Nephron (organoid): ENCODE measurements around the gene CHIC2.

Experiments
- H3K27ac Mint-ChIP-seq, 3 experiments: 2 replicates each; pipeline ENCODE4 v1.8.0; 2020; ENCODE audit warnings: mixed read lengths in 3 of 3, mild to moderate bottlenecking in 2 of 3, moderate library complexity in 1 of 3
- H3K27me3 Mint-ChIP-seq: 2 replicates; pipeline ENCODE4 v1.8.0; 2021; ENCODE audit warnings: low read depth, mild to moderate bottlenecking, moderate library complexity, mixed read lengths
- H3K36me3 Mint-ChIP-seq: 2 replicates; pipeline ENCODE4 v1.8.0; 2020; ENCODE audit warnings: low read depth, mixed read lengths
- H3K4me1 Mint-ChIP-seq: 2 replicates; pipeline ENCODE4 v1.8.0; 2020; ENCODE audit warnings: mixed read lengths
- H3K4me3 Mint-ChIP-seq, 3 experiments: 2 replicates each; pipeline ENCODE4 v1.8.0; 2020; ENCODE audit warnings: mild to moderate bottlenecking in 3 of 3, mixed read lengths in 3 of 3, moderate library complexity in 2 of 3
- H3K9me3 Mint-ChIP-seq: 2 replicates; pipeline ENCODE4 v1.8.0; 2020; ENCODE audit warnings: mixed read lengths
- TF ChIP-seq, protein P1 (sequence below), 3 experiments: fragments of 200-600 bp; sonication (generic); IDR thresholded peaks; one replicate each; pipeline ENCODE4 v1.5.0; 2021; ENCODE audit warnings: antibody characterized with exemption in 3 of 3; ENCODE audit not compliant: unreplicated experiment in 3 of 3

The CHIC2 gene

DNA sequence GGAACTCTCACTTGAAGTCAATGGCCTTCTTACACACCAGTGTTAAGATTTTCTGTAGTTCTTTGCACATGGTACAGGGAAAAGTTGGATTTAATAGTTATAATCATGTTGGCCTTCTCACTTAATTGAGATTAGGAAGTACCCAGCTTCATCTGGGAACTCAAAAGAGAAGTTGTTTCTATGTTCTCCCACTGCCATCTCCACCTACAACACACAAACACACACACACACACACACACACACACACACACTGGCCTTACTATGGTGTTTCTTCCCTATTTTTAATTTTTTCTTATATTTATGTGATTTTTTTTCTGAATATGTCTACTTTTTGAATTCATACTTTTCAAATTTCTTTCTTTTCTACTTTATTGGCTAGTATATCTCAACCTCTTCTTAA is 10.0 kb upstream of the CHIC2 start:
- TF ChIP-seq, protein P1, sequence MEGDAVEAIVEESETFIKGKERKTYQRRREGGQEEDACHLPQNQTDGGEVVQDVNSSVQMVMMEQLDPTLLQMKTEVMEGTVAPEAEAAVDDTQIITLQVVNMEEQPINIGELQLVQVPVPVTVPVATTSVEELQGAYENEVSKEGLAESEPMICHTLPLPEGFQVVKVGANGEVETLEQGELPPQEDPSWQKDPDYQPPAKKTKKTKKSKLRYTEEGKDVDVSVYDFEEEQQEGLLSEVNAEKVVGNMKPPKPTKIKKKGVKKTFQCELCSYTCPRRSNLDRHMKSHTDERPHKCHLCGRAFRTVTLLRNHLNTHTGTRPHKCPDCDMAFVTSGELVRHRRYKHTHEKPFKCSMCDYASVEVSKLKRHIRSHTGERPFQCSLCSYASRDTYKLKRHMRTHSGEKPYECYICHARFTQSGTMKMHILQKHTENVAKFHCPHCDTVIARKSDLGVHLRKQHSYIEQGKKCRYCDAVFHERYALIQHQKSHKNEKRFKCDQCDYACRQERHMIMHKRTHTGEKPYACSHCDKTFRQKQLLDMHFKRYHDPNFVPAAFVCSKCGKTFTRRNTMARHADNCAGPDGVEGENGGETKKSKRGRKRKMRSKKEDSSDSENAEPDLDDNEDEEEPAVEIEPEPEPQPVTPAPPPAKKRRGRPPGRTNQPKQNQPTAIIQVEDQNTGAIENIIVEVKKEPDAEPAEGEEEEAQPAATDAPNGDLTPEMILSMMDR (IDR thresholded peaks at IDR 0.05; ENCODE audit: unreplicated experiment in 3 of 3): no peak
- no peak overlapping the region for H3K4me3 Mint-ChIP-seq
- H3K27me3 Mint-ChIP-seq: no peaks in the 10 kb centered on the region
- H3K4me1 Mint-ChIP-seq: no peaks in the 10 kb centered on the region
- no peak overlapping the region for H3K27ac Mint-ChIP-seq
- H3K9me3 Mint-ChIP-seq: peaks cover 3% of the 10 kb centered on the region
- H3K36me3 Mint-ChIP-seq: no peaks in the 10 kb centered on the region

DNA sequence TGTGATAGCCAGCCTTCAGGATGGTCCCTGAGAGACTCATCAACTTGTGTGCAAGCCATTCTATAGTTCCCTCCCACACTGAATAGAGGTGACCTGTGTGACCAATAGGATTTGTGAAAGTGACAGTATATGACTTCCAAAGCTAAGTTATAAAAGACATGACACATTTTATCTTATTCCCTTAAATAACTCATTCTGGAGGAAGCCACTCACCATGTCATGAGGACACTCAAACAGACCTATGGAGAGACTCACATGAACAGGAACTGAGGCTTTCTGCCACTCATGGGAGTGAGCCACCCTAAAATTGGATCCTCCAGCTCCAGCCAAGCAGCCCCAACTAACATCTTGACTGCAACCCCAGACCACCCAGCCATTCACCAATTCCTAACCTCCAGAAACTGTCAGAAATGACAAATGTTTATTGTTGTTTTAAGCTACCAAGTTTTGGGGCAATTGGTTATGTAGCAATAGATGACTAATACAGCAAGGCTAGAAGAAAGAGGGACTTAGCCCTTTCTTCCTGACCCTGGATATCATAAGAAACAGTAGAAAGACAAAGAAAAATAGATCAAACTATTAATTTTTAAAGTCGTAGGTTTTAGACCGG is 9.0 kb upstream of the CHIC2 start:
- no peak overlapping the region for H3K27ac Mint-ChIP-seq
- no peaks in the 10 kb centered on the region for H3K27me3 Mint-ChIP-seq
- H3K4me3 Mint-ChIP-seq: no peak overlapping the region
- H3K36me3 Mint-ChIP-seq: no peaks in the 10 kb centered on the region
- TF ChIP-seq, protein P1 (IDR thresholded peaks at IDR 0.05; ENCODE audit: unreplicated experiment in 3 of 3): no peak
- H3K9me3 Mint-ChIP-seq: peaks cover 3% of the 10 kb centered on the region
- no peaks in the 10 kb centered on the region for H3K4me1 Mint-ChIP-seq

DNA sequence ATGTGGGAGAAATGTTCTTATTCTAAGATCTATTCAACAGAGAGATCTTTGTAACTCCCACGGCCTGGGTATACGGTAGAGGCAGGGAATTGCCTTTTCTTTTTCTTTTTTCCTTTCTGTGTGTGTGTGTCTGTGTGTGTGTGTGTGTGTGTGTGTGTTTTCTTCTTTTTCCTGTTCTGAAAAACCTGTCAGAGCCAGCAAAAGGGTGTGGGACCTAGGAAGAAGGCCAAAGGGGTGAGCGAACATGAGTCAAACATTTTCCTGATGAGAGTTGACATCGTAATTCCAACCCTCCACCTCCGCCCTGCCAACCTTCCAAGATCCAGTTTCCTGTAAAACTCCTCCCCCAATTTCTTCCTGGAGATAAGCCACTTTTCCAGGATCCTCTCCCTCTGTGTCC is 2.8 kb upstream of the CHIC2 start:
- Mint-ChIP-seq H3K27ac (peak overlapping the region in 2 of 3 experiments; percentile 19 to 50), H3K4me3 (peak overlapping the region; percentile 20 to 78 (median 72)), H3K27me3 (no peaks in the 10 kb centered on the region), H3K36me3 (no peaks in the 10 kb centered on the region), H3K9me3 (peaks cover 3% of the 10 kb centered on the region), H3K4me1 (peaks cover 20% of the 10 kb centered on the region)
- TF ChIP-seq, protein P1 (IDR thresholded peaks at IDR 0.05; ENCODE audit: unreplicated experiment in 3 of 3): no peak

DNA sequence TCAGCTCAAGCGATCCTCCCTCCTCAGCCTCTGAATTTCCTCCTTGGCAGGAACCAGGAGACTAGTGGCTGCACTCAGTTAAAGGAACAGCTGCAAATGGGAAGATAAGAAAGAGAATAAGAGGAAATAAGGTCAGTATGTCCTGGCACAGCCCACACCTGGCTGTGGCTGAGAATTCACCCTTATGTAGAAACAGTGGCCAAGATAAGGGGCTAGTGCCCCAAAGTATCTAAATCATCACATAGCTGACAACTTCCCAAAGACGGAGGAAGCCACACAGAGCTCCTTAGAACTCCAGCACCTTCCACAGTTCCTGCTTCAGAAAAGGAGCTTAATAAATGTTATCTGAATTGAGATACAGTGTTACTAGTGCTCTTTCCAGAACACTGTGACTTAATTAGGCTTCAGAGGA is 2.3 kb upstream of the CHIC2 start:
- TF ChIP-seq, protein P1 (IDR thresholded peaks at IDR 0.05; ENCODE audit: unreplicated experiment in 3 of 3): no peak
- Mint-ChIP-seq H3K9me3 (peaks cover 3% of the 10 kb centered on the region), H3K36me3 (no peaks in the 10 kb centered on the region), H3K4me1 (peaks cover 25% of the 10 kb centered on the region), H3K27ac (peak overlapping the region in 1 of 3 experiments; percentile 62), H3K27me3 (no peaks in the 10 kb centered on the region), H3K4me3 (peak overlapping the region in 2 of 3 experiments; percentile 54 to 66)

DNA sequence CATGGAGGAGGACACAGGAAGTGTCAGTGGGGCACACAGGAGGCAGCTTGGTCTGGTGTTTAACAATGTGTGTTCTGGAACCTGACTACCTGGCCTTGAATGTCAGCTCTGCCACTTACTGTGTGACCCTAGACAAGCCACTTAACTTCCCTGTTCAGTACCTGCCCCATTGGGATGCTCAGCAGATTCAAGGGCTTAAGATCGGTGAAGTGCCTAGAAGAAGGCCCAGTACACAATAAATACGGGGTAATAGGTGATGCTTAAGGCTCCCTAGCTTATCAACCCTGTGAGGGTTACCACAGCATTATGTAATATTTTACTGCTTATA is 1.6 kb upstream of the CHIC2 start:
- H3K36me3 Mint-ChIP-seq: no peaks in the 10 kb centered on the region
- TF ChIP-seq, protein P1 (IDR thresholded peaks at IDR 0.05; ENCODE audit: unreplicated experiment in 3 of 3): no peak
- H3K27ac Mint-ChIP-seq: peak overlapping the region in 1 of 3 experiments; percentile 84
- no peaks in the 10 kb centered on the region for H3K27me3 Mint-ChIP-seq
- H3K9me3 Mint-ChIP-seq: peaks cover 3% of the 10 kb centered on the region
- peak overlapping the region in 2 of 3 experiments; percentile 26 to 92 for H3K4me3 Mint-ChIP-seq
- H3K4me1 Mint-ChIP-seq: peaks cover 31% of the 10 kb centered on the region
